Stimulated activated naive B cell treated with anti-CD40 and anti-IgM and Interleukin-4, amounts not matched to agents 10 μg/mL and 1 μg/mL and 100 μg/mL, for 72 hours (primary cell): ENCODE measurements around the gene FAM170B.

Source experiments
- ATAC-seq, 2 donors: fragments of 150-1000 bp; cut with Tn5 transposase; replicated peaks; 2 replicates each; pipeline ENCODE4 v1.10.0; 2021; ENCODE audit warnings: moderate library complexity in 1 of 2
- DNase-seq: peaks from one replicate; pipeline ENCODE4 v3.0.0; 2021
- H3K27ac Mint-ChIP-seq: one replicate; pipeline ENCODE4 v1.8.0; 2022; ENCODE audit warnings: mild to moderate bottlenecking, mixed read lengths
- H3K27me3 Mint-ChIP-seq, 2 donors: one replicate each; pipeline ENCODE4 v1.8.0; 2022; ENCODE audit warnings: mixed read lengths in 2 of 2
- H3K36me3 Mint-ChIP-seq, 2 donors: one replicate each; pipeline ENCODE4 v1.8.0; 2022; ENCODE audit warnings: mixed read lengths in 2 of 2, mild to moderate bottlenecking in 1 of 2
- H3K4me1 Mint-ChIP-seq, 2 donors: one replicate each; pipeline ENCODE4 v1.8.0; 2022; ENCODE audit warnings: mixed read lengths in 2 of 2, mild to moderate bottlenecking in 1 of 2
- H3K4me3 Mint-ChIP-seq, 2 donors: one replicate each; pipeline ENCODE4 v1.8.0; 2022; ENCODE audit warnings: mild to moderate bottlenecking in 2 of 2, mixed read lengths in 2 of 2, moderate library complexity in 1 of 2
- H3K9me3 Mint-ChIP-seq, 2 donors: one replicate each; pipeline ENCODE4 v1.8.0; 2022; ENCODE audit warnings: mixed read lengths in 2 of 2, mild to moderate bottlenecking in 1 of 2

Gene FAM170B

DNA sequence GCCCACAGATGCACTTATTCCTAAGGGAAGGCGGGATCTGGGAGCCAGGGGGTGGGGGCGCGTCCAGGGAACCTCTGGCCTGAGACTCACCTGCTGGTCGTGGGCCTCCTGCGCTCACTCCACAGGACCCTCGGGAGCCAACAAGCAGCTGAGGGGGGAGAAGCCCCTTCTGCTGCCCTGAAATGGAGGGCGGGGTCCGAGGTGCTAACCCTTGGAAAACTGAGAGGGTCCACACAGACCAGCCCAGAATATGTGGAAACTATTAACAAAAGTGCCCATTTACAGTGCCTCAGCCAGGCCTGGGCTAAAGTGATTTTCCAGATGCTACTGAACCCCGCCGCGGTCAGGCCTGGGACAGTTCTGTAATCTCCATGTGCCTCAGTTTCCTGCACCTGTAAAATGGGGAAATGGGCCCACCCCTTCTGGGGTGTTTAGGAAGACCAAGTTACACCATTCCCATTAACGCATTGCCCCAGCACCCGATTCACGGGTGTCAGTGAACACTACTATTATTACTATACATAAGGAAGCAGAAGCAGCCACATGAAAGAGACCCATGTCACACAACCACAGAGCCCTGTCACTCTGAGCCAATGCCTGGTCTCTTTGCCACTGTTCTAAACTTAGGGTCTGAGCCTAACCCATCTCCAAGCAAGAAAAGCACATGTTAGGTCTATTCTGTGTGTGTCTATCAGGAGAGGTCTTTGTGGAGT is 17.9 kb downstream of the FAM170B start:
- Mint-ChIP-seq H3K4me3 (peak overlapping the region in 1 of 2 donors; percentile 14), H3K27ac (no peak overlapping the region), H3K36me3 (peaks cover 0 to 2% of the 10 kb centered on the region in 2 donors), H3K4me1 (no peaks in the 10 kb centered on the region), H3K27me3 (peaks cover 7 to 25% of the 10 kb centered on the region in 2 donors), H3K9me3 (no peaks in the 10 kb centered on the region)
- no peak for DNase-seq
- ATAC-seq: peak in 1 of 2 donors; percentile 42

DNA sequence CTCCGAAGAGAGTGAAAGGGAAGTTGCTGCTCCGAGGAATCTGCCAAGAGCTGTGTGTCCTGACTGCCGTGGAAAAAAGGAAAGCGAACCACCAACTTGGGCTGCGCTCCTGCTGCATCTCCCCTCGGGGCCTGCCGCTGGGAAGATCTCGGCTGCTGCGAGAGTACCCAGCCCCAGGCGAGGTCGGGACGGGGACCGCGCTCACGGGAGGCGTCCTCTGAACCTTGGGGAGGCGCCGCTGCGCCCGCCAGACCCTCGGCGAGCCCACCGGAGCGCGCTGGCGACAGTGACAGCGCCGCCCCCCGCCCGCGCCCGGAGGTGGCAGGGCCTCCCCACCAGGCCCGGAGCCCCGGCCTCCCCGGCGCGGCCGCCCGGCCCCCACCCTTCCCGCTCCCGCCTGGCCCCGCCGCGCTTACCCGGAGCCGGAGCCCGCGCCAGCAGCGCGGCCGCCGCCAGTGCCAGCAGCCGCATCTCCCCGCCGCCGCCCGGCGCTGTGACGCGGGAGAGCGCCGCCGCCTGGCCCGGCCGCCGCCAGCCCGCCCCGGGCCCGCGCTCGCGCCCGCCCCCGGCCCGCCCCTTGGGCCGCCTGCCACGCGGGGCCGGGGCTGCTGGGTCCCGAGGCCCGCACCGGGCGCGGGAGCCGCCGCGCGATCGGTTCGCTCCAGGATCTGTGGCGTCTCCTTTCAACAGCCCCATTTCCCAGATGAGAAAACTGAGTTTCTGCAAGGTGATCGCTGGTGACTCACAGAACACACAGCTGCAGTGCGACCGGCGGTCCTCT is 18.6 kb downstream of the FAM170B start, which contains the start of gene VSTM4:
Gene VSTM4, minus strand, starts transcription at position 508 of the 781 bp plus-strand sequence. Its CDS starts 37 bp downstream, at position 471.
- Mint-ChIP-seq H3K27me3 (peaks cover 7 to 25% of the 10 kb centered on the region in 2 donors), H3K36me3 (peaks cover 0 to 2% of the 10 kb centered on the region in 2 donors), H3K9me3 (no peaks in the 10 kb centered on the region), H3K4me3 (peak within 1 kb of the TSS; percentile 64 to 73), H3K27ac (no peak within 1 kb of the TSS), H3K4me1 (no peaks in the 10 kb centered on the region)
- ATAC-seq (peak; percentile 62 to 65), DNase-seq (no peak)

GRCh38 chr10:49114718-49115014 is 19.2 kb downstream of the FAM170B start:
- no peak for DNase-seq
- H3K4me3 Mint-ChIP-seq: peak overlapping the region; percentile 64 to 73
- no peak for ATAC-seq
- H3K27ac Mint-ChIP-seq: no peak overlapping the region
- H3K9me3 Mint-ChIP-seq: no peaks in the 10 kb centered on the region
- peaks cover 9 to 29% of the 10 kb centered on the region in 2 donors for H3K27me3 Mint-ChIP-seq
- peaks cover 0 to 2% of the 10 kb centered on the region in 2 donors for H3K36me3 Mint-ChIP-seq
- H3K4me1 Mint-ChIP-seq: no peaks in the 10 kb centered on the region

DNA sequence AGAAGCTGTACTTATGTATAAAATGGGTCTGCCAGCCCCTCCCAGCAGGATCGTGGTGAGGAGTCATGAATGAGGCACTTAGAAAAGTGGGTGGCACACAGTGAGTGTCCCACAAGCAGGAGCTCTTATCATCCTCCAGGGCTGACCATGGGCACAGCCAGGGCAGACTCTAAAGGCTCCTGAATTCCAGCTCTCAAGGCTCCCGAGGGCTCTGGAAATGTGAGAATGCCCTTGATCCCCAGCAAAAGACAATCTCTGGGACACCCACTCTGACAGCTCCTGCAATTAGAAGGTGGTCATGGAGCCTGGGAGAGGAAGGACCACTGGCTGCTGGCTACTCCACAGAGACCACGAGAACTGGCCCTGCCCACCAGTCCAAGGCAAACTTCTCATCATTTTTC is 20.1 kb downstream of the FAM170B start:
- Mint-ChIP-seq H3K27ac (no peak overlapping the region), H3K27me3 (peaks cover 12 to 36% of the 10 kb centered on the region in 2 donors), H3K9me3 (no peaks in the 10 kb centered on the region), H3K36me3 (peaks cover 0 to 2% of the 10 kb centered on the region in 2 donors), H3K4me1 (no peaks in the 10 kb centered on the region), H3K4me3 (no peak overlapping the region)
- ATAC-seq: no peak
- no peak for DNase-seq

- no peak for ATAC-seq
- Mint-ChIP-seq H3K9me3 (no peaks in the 10 kb centered on the region), H3K4me1 (no peaks in the 10 kb centered on the region), H3K36me3 (peaks cover 0 to 2% of the 10 kb centered on the region in 2 donors), H3K27ac (no peak overlapping the region), H3K4me3 (no peak overlapping the region), H3K27me3 (peaks cover 12 to 39% of the 10 kb centered on the region in 2 donors)
- no peak for DNase-seq
Measured at GRCh38 chr10:49112851-49113250, 21.0 kb downstream of the FAM170B start.

DNA sequence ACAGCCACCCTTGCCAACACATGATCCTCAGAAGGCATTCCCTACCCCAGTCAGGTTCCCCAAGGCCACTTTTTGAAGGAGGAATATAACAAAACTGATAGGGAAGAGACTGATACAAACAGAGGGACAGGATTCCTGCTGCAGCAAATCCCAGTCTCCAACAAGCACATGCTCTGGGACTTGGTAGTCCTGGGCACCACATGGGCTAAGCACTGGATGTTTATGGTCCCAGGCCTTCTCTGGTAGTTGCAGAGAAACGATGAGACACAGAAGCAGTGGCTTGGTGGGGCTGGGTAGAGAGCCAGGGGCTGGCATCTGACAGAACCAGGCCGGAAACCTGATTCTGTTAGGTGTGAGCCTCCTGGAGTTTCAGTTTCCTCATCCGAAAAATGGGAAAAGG is 21.7 kb downstream of the FAM170B start:
- DNase-seq: no peak
- Mint-ChIP-seq H3K4me3 (no peak overlapping the region), H3K9me3 (no peaks in the 10 kb centered on the region), H3K27me3 (peaks cover 12 to 39% of the 10 kb centered on the region in 2 donors), H3K27ac (no peak overlapping the region), H3K4me1 (no peaks in the 10 kb centered on the region), H3K36me3 (peaks cover 0 to 2% of the 10 kb centered on the region in 2 donors)
- ATAC-seq: no peak

- H3K27me3 Mint-ChIP-seq: peaks cover 10 to 35% of the 10 kb centered on the region in 2 donors
- H3K9me3 Mint-ChIP-seq: no peaks in the 10 kb centered on the region
Measured at GRCh38 chr10:49111320-49111698, 22.5 kb downstream of the FAM170B start.

DNA sequence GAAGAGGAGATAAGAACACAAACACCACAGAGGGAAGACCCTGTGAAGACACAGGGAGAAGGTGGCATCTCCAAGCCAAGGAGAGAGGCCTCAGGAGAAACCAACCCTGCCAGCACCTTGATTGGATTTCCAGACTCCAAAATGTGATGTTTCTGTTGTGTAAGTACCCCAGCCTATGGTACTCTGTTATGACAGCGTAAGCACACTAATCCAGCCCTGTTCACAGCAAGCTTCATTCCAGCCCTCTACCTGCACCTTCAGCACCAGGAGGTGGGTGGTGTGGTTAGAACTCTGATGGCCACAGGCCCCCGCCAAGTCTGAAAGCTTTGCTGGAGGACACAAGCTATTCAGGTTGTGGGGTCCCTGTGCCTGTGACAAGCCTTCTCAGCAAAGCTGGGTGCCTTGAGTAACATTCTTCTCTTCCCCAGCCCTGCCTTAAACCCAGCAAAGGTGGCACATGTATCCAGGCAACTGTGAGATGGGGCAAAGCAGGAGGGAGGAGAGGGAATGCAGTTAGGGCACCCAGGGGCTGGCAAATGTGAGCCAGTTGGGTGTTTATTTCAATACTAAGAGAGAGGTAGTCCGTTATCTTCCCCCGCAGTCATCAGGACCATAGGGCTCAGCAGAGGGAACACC is 23.0 kb downstream of the FAM170B start:
- Mint-ChIP-seq H3K4me1 (no peaks in the 10 kb centered on the region), H3K9me3 (no peaks in the 10 kb centered on the region), H3K4me3 (no peak overlapping the region), H3K36me3 (no peaks in the 10 kb centered on the region), H3K27ac (no peak overlapping the region), H3K27me3 (peaks cover 5 to 30% of the 10 kb centered on the region in 2 donors)
- no peak for ATAC-seq
- DNase-seq: no peak

More at GRCh38 chr10:49111320-49111698, 22.5 kb downstream of the FAM170B start:
- Mint-ChIP-seq H3K27ac (no peak overlapping the region), H3K4me1 (no peaks in the 10 kb centered on the region), H3K36me3 (peaks cover 0 to 1% of the 10 kb centered on the region in 2 donors), H3K4me3 (no peak overlapping the region)
- ATAC-seq (no peak), DNase-seq (no peak)

GRCh38 chr10:49109669-49110340 is 24.0 kb downstream of the FAM170B start:
- Mint-ChIP-seq H3K9me3 (no peaks in the 10 kb centered on the region), H3K27ac (no peak overlapping the region), H3K4me3 (no peak overlapping the region), H3K36me3 (no peaks in the 10 kb centered on the region), H3K4me1 (no peaks in the 10 kb centered on the region), H3K27me3 (peaks cover 12 to 32% of the 10 kb centered on the region in 2 donors)
- DNase-seq (no peak), ATAC-seq (no peak)

DNA sequence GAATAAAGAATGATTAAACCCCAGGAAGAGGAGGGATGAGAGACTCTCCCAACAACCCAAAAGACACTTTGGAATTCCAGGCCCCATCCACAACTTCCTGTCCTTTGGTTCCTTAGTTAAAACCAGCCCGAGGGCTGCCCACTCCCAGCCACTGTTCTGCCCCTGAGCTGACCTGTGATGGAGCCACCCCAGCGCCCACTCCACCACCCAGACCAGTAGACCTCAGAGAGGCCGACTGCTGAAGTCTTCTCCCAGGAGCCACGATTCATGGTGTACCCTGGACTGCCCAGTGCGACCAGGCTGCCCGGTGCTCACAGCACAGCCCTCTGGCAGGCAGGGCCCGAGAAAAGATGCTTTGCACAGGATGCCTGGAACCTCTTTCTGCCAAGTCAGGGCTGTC is 25.2 kb downstream of the FAM170B start:
- no peak for ATAC-seq
- Mint-ChIP-seq H3K36me3 (no peaks in the 10 kb centered on the region), H3K4me3 (no peak overlapping the region), H3K27ac (no peak overlapping the region), H3K4me1 (no peaks in the 10 kb centered on the region), H3K9me3 (no peaks in the 10 kb centered on the region), H3K27me3 (peaks cover 16 to 35% of the 10 kb centered on the region in 2 donors)
- DNase-seq: no peak

DNA sequence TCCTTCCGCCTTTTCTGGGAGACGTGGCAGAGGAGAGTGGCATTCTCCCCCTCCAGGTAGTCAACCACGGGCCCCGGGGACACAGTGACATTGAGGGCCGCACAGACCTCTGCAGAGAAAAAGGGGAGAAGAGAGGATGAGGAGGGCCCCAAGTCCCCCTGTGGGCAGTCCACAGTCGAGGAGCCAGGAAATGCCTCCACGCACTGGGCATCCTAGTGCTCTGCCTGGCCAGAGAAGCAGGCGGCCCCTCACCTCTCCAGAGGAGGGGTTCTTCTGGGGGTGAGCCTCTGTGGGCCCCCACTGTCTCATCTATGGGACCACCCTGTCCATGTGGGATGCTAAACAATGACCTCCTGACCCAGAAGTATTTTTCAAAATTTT is 25.9 kb downstream of the FAM170B start:
- peaks cover 16 to 35% of the 10 kb centered on the region in 2 donors for H3K27me3 Mint-ChIP-seq
- H3K4me1 Mint-ChIP-seq: no peaks in the 10 kb centered on the region

GRCh38 chr10:49107111-49107886 is 26.5 kb downstream of the FAM170B start:
- no peak overlapping the region for H3K27ac Mint-ChIP-seq
- H3K36me3 Mint-ChIP-seq: no peaks in the 10 kb centered on the region
- H3K9me3 Mint-ChIP-seq: no peaks in the 10 kb centered on the region
- ATAC-seq: no peak
- H3K27me3 Mint-ChIP-seq: peaks cover 16 to 35% of the 10 kb centered on the region in 2 donors
- DNase-seq: no peak
- no peak overlapping the region for H3K4me3 Mint-ChIP-seq
- no peaks in the 10 kb centered on the region for H3K4me1 Mint-ChIP-seq

More for the DNA sequence above, 25.9 kb downstream of the FAM170B start:
- no peak for DNase-seq
- no peak overlapping the region for H3K27ac Mint-ChIP-seq
- no peak overlapping the region for H3K4me3 Mint-ChIP-seq
- H3K9me3 Mint-ChIP-seq: no peaks in the 10 kb centered on the region
- no peaks in the 10 kb centered on the region for H3K36me3 Mint-ChIP-seq
- ATAC-seq: no peak

GRCh38 chr10:49106451-49106850 is 27.4 kb downstream of the FAM170B start:
- H3K4me1 Mint-ChIP-seq: no peaks in the 10 kb centered on the region
- ATAC-seq (no peak), DNase-seq (no peak)
- no peaks in the 10 kb centered on the region for H3K9me3 Mint-ChIP-seq
- H3K36me3 Mint-ChIP-seq: no peaks in the 10 kb centered on the region
- H3K27me3 Mint-ChIP-seq: peaks cover 20 to 41% of the 10 kb centered on the region in 2 donors
- no peak overlapping the region for H3K27ac Mint-ChIP-seq
- H3K4me3 Mint-ChIP-seq: no peak overlapping the region
